AG09319 (cell line): ENCODE data around the gene BHLHE23.

Experiments
- DNase-seq: peaks from one replicate; pipeline ENCODE4 v3.0.0-alpha.2; 2010; ENCODE audit warnings: low read depth; ENCODE audit errors: extremely low read depth
- TF ChIP-seq, protein P1 (sequence below): IDR thresholded peaks from 2 replicates; pipeline ENCODE4 v1.5.1; 2011; ENCODE audit warnings: low read depth, mild to moderate bottlenecking, inconsistent platforms, low read length, moderate library complexity

The BHLHE23 gene

DNA sequence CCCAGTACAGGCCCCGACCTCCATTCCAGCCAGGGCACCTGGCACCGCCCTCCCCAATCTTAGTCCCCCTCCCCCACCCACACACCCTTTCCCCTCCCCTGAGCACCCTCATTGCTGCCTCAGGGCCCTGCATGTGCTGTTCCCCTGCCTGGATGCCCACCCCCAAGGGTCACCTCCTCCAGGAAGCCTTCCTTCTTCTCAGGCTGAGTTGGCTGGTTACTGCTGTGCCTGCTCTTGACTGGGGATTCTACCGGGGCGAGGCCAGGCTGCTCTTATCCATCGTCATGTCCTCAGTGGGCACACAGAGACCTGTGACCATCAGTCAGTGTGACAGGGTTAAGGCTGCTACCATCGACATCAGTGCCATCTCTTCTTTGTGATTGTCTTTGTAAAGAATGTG, 23.6 kb downstream of the BHLHE23 start:
- no peak for DNase-seq
- TF ChIP-seq, protein P1, sequence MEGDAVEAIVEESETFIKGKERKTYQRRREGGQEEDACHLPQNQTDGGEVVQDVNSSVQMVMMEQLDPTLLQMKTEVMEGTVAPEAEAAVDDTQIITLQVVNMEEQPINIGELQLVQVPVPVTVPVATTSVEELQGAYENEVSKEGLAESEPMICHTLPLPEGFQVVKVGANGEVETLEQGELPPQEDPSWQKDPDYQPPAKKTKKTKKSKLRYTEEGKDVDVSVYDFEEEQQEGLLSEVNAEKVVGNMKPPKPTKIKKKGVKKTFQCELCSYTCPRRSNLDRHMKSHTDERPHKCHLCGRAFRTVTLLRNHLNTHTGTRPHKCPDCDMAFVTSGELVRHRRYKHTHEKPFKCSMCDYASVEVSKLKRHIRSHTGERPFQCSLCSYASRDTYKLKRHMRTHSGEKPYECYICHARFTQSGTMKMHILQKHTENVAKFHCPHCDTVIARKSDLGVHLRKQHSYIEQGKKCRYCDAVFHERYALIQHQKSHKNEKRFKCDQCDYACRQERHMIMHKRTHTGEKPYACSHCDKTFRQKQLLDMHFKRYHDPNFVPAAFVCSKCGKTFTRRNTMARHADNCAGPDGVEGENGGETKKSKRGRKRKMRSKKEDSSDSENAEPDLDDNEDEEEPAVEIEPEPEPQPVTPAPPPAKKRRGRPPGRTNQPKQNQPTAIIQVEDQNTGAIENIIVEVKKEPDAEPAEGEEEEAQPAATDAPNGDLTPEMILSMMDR = no peak

GRCh38 chr20:62982124-62983075, 24.4 kb downstream of the BHLHE23 start:
- DNase-seq = no peak
- TF ChIP-seq, protein P1 = no peak

- TF ChIP-seq, protein P1 = no peak
- no peak for DNase-seq
Observed at GRCh38 chr20:62980970-62981369, 25.8 kb downstream of the BHLHE23 start.

DNA sequence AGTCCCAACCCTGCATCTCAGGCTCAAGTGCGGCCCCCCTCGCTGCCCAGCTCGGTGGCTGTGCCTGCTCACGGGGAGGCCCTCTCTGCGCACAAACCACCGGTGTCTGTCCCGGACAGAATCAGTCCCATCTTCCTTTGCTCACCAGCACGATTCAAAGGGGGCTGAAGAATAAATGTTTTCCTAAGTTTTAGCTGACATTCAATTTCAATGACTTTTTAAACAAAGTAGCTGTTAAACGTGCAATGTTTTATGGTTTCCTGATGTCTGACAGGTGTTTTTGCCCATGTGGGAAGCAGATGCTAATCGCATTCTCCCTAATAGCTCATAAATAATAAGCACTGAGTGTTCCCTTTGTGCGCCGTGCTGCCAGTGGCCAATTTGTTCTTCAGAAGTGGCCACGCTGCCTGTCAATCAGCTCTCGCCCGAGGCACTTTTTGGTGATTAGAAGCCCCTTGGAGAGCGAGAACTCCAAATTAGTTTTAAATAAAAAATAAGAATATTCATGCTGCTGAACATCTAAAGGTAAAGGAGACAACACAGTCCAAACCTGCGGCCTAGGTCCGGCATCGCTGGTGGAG, 26.3 kb downstream of the BHLHE23 start:
- TF ChIP-seq, protein P1 = no peak
- DNase-seq = no peak

DNA sequence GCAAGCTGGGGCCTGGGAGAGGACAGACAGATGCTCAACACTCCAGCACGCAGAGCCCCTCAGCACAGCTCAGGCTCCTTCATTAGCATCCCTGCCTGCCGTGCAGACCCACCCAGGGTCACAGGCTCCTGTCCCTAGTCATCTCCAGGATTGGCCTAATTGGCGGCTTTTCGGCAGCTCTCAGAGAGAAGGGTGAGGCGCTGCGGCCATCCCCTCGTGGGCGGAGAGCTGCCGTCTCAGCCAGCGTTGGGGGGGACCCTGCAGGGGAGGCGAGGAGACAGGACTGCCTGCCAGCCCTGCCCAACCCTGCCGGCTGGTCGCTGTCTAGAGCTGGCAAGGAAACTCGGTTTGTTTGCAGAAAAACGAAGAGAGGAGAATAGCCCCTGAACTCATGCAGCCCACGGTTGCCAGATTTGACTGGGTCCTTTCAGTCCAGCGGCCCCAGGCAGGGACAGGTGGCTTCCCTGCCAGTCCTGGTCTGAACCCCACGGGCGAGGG, 26.8 kb downstream of the BHLHE23 start:
- DNase-seq = no peak

DNA sequence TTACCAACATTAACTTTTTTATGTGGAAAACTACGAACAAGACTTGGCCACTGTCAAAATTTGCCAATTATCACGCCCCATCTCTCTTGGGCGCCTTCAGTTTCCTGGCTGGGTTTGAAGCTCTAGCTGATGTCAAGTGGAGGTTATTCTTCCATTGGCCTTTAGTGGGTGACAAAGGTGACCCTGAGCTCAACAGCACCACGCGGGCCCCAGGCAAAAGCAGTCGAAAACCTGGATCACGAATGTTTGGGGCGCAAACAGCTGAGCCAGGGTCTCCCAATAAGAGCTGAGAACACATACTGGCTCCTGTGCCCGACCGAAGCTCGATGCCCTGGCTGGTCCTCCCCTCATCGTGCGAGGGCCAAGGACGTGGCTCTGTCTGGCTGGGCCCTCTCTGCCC, 27.5 kb downstream of the BHLHE23 start:
- no peak for DNase-seq
- TF ChIP-seq, protein P1 = no peak

More for the DNA sequence above, 26.8 kb downstream of the BHLHE23 start:
- TF ChIP-seq, protein P1 = no peak

DNA sequence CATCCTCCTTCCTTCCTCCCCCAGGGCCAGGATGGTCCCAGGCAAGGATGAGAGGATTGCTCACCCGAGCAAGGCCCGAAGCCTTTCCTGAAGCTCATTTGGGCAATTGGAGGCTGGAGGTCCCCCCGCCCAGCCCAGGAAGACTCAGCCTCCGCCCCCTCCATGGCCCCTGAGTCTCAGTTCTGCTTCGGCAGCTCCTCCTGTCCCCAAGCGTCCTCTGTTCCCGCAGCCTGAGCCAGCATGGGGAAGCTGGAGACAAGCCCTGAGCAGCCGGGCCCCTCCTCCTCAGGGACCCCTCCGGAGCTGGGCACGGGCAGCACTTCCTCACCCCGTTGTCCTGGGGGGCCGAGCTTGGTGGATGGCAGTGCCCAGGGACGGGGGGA, 28.2 kb downstream of the BHLHE23 start:
- TF ChIP-seq, protein P1 = no peak
- DNase-seq = no peak
